ENCODE data around the gene CBX4.

GRCh38 chr17:79862238-79862637, 23.0 kb upstream of the CBX4 start:
- TF ChIP-seq, protein P1, sequence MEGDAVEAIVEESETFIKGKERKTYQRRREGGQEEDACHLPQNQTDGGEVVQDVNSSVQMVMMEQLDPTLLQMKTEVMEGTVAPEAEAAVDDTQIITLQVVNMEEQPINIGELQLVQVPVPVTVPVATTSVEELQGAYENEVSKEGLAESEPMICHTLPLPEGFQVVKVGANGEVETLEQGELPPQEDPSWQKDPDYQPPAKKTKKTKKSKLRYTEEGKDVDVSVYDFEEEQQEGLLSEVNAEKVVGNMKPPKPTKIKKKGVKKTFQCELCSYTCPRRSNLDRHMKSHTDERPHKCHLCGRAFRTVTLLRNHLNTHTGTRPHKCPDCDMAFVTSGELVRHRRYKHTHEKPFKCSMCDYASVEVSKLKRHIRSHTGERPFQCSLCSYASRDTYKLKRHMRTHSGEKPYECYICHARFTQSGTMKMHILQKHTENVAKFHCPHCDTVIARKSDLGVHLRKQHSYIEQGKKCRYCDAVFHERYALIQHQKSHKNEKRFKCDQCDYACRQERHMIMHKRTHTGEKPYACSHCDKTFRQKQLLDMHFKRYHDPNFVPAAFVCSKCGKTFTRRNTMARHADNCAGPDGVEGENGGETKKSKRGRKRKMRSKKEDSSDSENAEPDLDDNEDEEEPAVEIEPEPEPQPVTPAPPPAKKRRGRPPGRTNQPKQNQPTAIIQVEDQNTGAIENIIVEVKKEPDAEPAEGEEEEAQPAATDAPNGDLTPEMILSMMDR (CRISPR knock-in tag; IDR thresholded peaks at IDR 0.05): no peak
- no peak for TF ChIP-seq ZNF549 (CRISPR knock-in tag; IDR thresholded peaks at IDR 0.05)
- no peak for TF ChIP-seq ATF1 (CRISPR knock-in tag; IDR thresholded peaks at IDR 0.05)
- TF ChIP-seq ZNF263 (CRISPR knock-in tag; IDR thresholded peaks at IDR 0.05): peak; percentile 46; the same call in 1 of the 2 replicates
- TF ChIP-seq, protein P2, sequence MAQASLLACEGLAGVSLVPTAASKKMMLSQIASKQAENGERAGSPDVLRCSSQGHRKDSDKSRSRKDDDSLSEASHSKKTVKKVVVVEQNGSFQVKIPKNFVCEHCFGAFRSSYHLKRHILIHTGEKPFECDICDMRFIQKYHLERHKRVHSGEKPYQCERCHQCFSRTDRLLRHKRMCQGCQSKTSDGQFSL (CRISPR knock-in tag; IDR thresholded peaks at IDR 0.05): no peak
- TF ChIP-seq, protein P3, sequence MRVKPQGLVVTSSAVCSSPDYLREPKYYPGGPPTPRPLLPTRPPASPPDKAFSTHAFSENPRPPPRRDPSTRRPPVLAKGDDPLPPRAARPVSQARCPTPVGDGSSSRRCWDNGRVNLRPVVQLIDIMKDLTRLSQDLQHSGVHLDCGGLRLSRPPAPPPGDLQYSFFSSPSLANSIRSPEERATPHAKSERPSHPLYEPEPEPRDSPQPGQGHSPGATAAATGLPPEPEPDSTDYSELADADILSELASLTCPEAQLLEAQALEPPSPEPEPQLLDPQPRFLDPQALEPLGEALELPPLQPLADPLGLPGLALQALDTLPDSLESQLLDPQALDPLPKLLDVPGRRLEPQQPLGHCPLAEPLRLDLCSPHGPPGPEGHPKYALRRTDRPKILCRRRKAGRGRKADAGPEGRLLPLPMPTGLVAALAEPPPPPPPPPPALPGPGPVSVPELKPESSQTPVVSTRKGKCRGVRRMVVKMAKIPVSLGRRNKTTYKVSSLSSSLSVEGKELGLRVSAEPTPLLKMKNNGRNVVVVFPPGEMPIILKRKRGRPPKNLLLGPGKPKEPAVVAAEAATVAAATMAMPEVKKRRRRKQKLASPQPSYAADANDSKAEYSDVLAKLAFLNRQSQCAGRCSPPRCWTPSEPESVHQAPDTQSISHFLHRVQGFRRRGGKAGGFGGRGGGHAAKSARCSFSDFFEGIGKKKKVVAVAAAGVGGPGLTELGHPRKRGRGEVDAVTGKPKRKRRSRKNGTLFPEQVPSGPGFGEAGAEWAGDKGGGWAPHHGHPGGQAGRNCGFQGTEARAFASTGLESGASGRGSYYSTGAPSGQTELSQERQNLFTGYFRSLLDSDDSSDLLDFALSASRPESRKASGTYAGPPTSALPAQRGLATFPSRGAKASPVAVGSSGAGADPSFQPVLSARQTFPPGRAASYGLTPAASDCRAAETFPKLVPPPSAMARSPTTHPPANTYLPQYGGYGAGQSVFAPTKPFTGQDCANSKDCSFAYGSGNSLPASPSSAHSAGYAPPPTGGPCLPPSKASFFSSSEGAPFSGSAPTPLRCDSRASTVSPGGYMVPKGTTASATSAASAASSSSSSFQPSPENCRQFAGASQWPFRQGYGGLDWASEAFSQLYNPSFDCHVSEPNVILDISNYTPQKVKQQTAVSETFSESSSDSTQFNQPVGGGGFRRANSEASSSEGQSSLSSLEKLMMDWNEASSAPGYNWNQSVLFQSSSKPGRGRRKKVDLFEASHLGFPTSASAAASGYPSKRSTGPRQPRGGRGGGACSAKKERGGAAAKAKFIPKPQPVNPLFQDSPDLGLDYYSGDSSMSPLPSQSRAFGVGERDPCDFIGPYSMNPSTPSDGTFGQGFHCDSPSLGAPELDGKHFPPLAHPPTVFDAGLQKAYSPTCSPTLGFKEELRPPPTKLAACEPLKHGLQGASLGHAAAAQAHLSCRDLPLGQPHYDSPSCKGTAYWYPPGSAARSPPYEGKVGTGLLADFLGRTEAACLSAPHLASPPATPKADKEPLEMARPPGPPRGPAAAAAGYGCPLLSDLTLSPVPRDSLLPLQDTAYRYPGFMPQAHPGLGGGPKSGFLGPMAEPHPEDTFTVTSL (CRISPR knock-in tag; IDR thresholded peaks at IDR 0.05; ENCODE audit: borderline replicate concordance): no peak
- TF ChIP-seq MLLT10 (CRISPR knock-in tag; IDR thresholded peaks at IDR 0.05): no peak
- TF ChIP-seq TEAD3 (CRISPR knock-in tag; optimal IDR thresholded peaks at IDR 0.05; ENCODE audit: borderline replicate concordance): no peak
